Activated CD8-positive, alpha-beta memory T cell treated with anti-CD3 and anti-CD28 coated beads, Interleukin-2, amount 50 U/mL, for 24 hours (primary cell): Measurements from ENCODE around the gene LMO3.

Source experiments
- DNase-seq: peaks from one replicate; pipeline ENCODE4 v3.0.0-alpha.2; 2020; ENCODE audit errors: extremely low read depth

Gene LMO3

GRCh38 chr12:16600525-16600924, 5.4 kb downstream of the LMO3 start:
- DNase-seq = no peak

- no peak for DNase-seq
Measured at GRCh38 chr12:16599081-16599480, 6.9 kb downstream of the LMO3 start.

GRCh38 chr12:16594797-16595196, 11.2 kb downstream of the LMO3 start:
- DNase-seq = no peak

- DNase-seq = no peak
Measured at GRCh38 chr12:16593546-16593945, 12.4 kb downstream of the LMO3 start.

- DNase-seq = no peak
Measured at GRCh38 chr12:16590645-16591044, 15.3 kb downstream of the LMO3 start.

GRCh38 chr12:16588812-16589211, 17.1 kb downstream of the LMO3 start:
- DNase-seq = no peak

- DNase-seq = no peak
Measured at GRCh38 chr12:16587514-16587913, 18.4 kb downstream of the LMO3 start.

GRCh38 chr12:16587110-16587453, 18.9 kb downstream of the LMO3 start:
- DNase-seq = no peak

- DNase-seq = no peak
Measured at GRCh38 chr12:16586350-16587109, 19.4 kb downstream of the LMO3 start.

- DNase-seq = no peak
Measured at GRCh38 chr12:16585781-16586180, 20.2 kb downstream of the LMO3 start.

GRCh38 chr12:16583969-16584745, 21.8 kb downstream of the LMO3 start:
- no peak for DNase-seq

GRCh38 chr12:16581416-16581815, 24.5 kb downstream of the LMO3 start:
- DNase-seq = no peak

- DNase-seq = no peak
Measured at GRCh38 chr12:16579041-16579440, 26.9 kb downstream of the LMO3 start.

- no peak for DNase-seq
Measured at GRCh38 chr12:16573398-16574077, 32.4 kb downstream of the LMO3 start.

- DNase-seq = no peak
Measured at GRCh38 chr12:16568873-16569272, 37.1 kb downstream of the LMO3 start.

GRCh38 chr12:16564675-16565074, 41.3 kb downstream of the LMO3 start:
- no peak for DNase-seq

- DNase-seq = no peak
Measured at GRCh38 chr12:16563504-16563903, 42.5 kb downstream of the LMO3 start.

GRCh38 chr12:16562921-16563320, 43.0 kb downstream of the LMO3 start:
- no peak for DNase-seq

- DNase-seq = no peak
Measured at GRCh38 chr12:16562435-16562834, 43.5 kb downstream of the LMO3 start.

GRCh38 chr12:16560273-16560672, 45.7 kb downstream of the LMO3 start:
- DNase-seq = no peak

- DNase-seq = no peak
Measured at GRCh38 chr12:16555630-16556029, 50.3 kb downstream of the LMO3 start.

- no peak for DNase-seq
Measured at GRCh38 chr12:16553457-16553856, 52.5 kb downstream of the LMO3 start.

- no peak for DNase-seq
Measured at GRCh38 chr12:16552301-16552700, 53.7 kb downstream of the LMO3 start.
